Lower leg skin (tissue), 3 donors: ENCODE measurements around the gene DNAJC4.

Experiments
- CTCF ChIP-seq, 3 donors: fragments of 450-650 bp; IDR thresholded peaks; one replicate each; pipeline ENCODE4 v1.5.1; 2016; ENCODE audit warnings: antibody characterized with exemption in 3 of 3, mild to moderate bottlenecking in 3 of 3, moderate library complexity in 2 of 3
- POLR2A ChIP-seq, 2 donors: fragments of 450-650 bp; IDR thresholded peaks; one replicate each; pipeline ENCODE4 v1.6.1; 2016 to 2017; ENCODE audit warnings: antibody characterized with exemption in 2 of 2, mild to moderate bottlenecking in 1 of 2, moderate library complexity in 1 of 2

- TF ChIP-seq CTCF (IDR thresholded peaks at IDR 0.05) (no peak), POLR2A (IDR thresholded peaks at IDR 0.05) (no peak)
Measured at GRCh38 chr11:64253043-64253442, 22.7 kb downstream of the DNAJC4 start.
